ENCODE measurements around the gene ZNF835. TPM values are rescaled to one million over a fixed set of nuclear protein-coding genes. Genes with fewer than 3 reads are reported as not detected.

ZNF835 gene
- total and polyA plus RNA-seq, 2 of the 13 experiments (the other 11 are each of a cell fraction or from before 2014, with no cell fraction given): not detected

DNA sequence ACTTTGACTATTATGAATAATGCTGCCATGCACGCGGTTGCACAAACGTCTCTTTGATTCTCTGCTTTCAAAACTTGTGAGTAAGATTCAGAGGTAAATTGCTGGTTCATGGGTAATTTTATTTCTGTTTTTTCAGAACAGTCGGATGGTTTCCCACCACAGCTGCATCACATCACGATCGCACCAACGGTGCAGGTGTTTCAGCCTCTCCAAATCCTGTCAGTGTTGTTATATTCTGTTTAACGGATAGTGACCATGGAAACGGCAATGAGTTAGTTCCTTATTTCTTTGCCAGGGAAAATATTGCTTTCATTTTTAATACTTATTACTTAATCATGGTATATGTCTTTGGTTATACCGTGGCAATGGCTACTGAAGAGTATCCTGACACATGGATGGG, 19.1 kb upstream of the ZNF835 start (continued):
- TF ChIP-seq, protein P1, sequence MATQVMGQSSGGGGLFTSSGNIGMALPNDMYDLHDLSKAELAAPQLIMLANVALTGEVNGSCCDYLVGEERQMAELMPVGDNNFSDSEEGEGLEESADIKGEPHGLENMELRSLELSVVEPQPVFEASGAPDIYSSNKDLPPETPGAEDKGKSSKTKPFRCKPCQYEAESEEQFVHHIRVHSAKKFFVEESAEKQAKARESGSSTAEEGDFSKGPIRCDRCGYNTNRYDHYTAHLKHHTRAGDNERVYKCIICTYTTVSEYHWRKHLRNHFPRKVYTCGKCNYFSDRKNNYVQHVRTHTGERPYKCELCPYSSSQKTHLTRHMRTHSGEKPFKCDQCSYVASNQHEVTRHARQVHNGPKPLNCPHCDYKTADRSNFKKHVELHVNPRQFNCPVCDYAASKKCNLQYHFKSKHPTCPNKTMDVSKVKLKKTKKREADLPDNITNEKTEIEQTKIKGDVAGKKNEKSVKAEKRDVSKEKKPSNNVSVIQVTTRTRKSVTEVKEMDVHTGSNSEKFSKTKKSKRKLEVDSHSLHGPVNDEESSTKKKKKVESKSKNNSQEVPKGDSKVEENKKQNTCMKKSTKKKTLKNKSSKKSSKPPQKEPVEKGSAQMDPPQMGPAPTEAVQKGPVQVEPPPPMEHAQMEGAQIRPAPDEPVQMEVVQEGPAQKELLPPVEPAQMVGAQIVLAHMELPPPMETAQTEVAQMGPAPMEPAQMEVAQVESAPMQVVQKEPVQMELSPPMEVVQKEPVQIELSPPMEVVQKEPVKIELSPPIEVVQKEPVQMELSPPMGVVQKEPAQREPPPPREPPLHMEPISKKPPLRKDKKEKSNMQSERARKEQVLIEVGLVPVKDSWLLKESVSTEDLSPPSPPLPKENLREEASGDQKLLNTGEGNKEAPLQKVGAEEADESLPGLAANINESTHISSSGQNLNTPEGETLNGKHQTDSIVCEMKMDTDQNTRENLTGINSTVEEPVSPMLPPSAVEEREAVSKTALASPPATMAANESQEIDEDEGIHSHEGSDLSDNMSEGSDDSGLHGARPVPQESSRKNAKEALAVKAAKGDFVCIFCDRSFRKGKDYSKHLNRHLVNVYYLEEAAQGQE (IDR thresholded peaks at IDR 0.05; ENCODE audit: borderline replicate concordance in 1 of 2, low read depth in 1 of 2, low read length in 2 of 2): no peak
- TF ChIP-seq AKAP8 (CRISPR knock-in tag; IDR thresholded peaks at IDR 0.05) (no peak), DNMT1 (CRISPR knock-in tag; IDR thresholded peaks at IDR 0.05) (no peak), KDM1A (CRISPR knock-in tag; IDR thresholded peaks at IDR 0.05) (no peak), WIZ (CRISPR knock-in tag; IDR thresholded peaks at IDR 0.05) (no peak), PITX1 (CRISPR knock-in tag; IDR thresholded peaks at IDR 0.05) (no peak), TSC22D2 (CRISPR knock-in tag; IDR thresholded peaks at IDR 0.05; ENCODE audit: borderline replicate concordance) (no peak), SMC3 (IDR thresholded peaks at IDR 0.05; ENCODE audit: low read length) (no peak), MYC (CRISPR knock-in tag; IDR thresholded peaks at IDR 0.05; ENCODE audit: borderline replicate concordance) (no peak), SP5 (CRISPR knock-in tag; IDR thresholded peaks at IDR 0.05; ENCODE audit: borderline replicate concordance, low read depth) (no peak), HNRNPL (IDR thresholded peaks at IDR 0.05; ENCODE audit: low read depth, low read length) (no peak), CAMTA2 (CRISPR knock-in tag; IDR thresholded peaks at IDR 0.05; ENCODE audit: borderline replicate concordance) (no peak), RARG (CRISPR knock-in tag; IDR thresholded peaks at IDR 0.05; ENCODE audit: low read depth) (no peak)
- TF ChIP-seq, protein P2, sequence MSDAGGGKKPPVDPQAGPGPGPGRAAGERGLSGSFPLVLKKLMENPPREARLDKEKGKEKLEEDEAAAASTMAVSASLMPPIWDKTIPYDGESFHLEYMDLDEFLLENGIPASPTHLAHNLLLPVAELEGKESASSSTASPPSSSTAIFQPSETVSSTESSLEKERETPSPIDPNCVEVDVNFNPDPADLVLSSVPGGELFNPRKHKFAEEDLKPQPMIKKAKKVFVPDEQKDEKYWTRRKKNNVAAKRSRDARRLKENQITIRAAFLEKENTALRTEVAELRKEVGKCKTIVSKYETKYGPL (CRISPR knock-in tag; IDR thresholded peaks at IDR 0.05): no peak
